Upper lobe of left lung (tissue), 4 donors: ENCODE results near the gene HBQ1.

Source experiments
- POLR2AphosphoS5 ChIP-seq, 2 donors: sonication (generic); formaldehyde crosslinking; IDR thresholded peaks; one replicate each; pipeline ENCODE4 v1.5.1; 2017; ENCODE audit warnings: antibody characterized with exemption in 2 of 2
- TF ChIP-seq, protein P1 (sequence below), 6 experiments: fragments of 450-650 bp in 4 of 6; fragments of 200-600 bp in 2 of 6; sonication (generic) in 2 of 6; IDR thresholded peaks; one replicate each; pipeline ENCODE4 v1.5.1; 2016 to 2019; ENCODE audit warnings: antibody characterized with exemption in 6 of 6

DNA sequence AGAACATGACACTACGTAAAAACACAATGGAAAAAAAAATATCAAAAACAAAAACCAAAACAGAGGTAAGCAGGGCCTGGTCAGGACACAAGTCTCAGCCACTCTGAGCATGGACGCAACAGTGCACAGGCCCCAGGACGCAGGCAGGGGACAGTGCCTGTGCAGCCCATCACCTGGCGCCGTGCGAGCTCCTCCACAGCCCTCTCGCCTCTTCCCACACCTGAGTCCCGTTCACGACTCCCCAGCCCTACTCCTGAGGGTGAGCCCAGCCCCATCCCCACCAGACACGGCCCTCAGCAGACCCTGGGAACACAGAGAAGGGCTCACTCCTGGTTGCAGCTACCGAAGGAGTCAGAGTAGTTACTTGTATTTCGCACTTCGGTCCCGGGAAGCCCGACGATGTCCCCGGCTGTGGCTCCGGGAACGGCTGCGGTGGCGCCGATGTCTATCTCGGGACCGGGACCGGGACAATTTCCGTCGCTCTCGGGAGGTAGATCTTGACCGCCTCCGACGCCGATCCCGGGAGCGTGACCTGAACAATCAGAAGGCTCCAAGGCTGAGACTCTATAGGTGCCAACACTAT lies 9.4 kb downstream of the HBQ1 start:
- no peak for TF ChIP-seq POLR2AphosphoS5 (IDR thresholded peaks at IDR 0.05)
- TF ChIP-seq, protein P1, sequence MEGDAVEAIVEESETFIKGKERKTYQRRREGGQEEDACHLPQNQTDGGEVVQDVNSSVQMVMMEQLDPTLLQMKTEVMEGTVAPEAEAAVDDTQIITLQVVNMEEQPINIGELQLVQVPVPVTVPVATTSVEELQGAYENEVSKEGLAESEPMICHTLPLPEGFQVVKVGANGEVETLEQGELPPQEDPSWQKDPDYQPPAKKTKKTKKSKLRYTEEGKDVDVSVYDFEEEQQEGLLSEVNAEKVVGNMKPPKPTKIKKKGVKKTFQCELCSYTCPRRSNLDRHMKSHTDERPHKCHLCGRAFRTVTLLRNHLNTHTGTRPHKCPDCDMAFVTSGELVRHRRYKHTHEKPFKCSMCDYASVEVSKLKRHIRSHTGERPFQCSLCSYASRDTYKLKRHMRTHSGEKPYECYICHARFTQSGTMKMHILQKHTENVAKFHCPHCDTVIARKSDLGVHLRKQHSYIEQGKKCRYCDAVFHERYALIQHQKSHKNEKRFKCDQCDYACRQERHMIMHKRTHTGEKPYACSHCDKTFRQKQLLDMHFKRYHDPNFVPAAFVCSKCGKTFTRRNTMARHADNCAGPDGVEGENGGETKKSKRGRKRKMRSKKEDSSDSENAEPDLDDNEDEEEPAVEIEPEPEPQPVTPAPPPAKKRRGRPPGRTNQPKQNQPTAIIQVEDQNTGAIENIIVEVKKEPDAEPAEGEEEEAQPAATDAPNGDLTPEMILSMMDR (IDR thresholded peaks at IDR 0.05): no peak
